ENCODE data around the gene APBA3. TPM values are rescaled to one million over a fixed set of nuclear protein-coding genes. Genes with fewer than 3 reads are reported as not detected.

The APBA3 gene
- total RNA-seq, 2 experiments from 2014 or later, result 45.8 to 50.0 TPM

DNA sequence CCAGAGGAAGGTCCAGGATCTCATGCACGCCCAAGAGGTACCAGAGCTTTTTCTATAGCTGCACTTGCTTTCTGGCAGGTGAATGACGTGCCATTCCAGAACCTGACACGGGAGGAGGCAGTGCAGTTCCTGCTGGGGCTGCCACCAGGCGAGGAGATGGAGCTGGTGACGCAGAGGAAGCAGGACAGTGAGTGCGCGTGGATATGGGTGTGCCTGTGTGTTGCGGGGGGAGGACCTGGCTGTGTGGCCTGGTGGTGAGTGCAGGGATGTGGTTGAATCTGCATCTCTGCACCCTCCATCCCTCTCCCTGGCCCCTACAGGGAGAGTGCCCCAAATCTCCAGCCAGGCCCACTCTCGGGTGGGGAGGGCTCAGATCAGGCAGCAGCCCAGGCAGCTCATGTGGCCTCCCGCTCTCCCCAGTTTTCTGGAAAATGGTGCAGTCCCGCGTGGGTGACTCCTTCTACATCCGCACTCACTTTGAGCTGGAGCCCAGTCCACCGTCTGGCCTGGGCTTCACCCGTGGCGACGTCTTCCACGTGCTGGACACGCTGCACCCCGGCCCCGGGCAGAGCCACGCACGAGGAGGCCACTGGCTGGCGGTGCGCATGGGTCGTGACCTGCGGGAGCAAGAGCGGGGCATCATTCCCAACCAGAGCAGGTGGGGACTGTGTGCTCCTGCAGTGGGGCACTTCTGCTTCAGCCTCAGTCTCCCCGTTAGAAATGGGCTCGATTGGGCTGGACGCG, 22.8 kb downstream of the APBA3 start:
- peaks cover 24% of the 10 kb centered on the region for H3K4me1 ChIP-seq (ENCODE audit: insufficient read depth, low read length)
- no peak for ATAC-seq (ENCODE audit: poor library complexity)
- no peak overlapping the region for H3K4me3 ChIP-seq (ENCODE audit: low read length)
- TF ChIP-seq, protein P1, sequence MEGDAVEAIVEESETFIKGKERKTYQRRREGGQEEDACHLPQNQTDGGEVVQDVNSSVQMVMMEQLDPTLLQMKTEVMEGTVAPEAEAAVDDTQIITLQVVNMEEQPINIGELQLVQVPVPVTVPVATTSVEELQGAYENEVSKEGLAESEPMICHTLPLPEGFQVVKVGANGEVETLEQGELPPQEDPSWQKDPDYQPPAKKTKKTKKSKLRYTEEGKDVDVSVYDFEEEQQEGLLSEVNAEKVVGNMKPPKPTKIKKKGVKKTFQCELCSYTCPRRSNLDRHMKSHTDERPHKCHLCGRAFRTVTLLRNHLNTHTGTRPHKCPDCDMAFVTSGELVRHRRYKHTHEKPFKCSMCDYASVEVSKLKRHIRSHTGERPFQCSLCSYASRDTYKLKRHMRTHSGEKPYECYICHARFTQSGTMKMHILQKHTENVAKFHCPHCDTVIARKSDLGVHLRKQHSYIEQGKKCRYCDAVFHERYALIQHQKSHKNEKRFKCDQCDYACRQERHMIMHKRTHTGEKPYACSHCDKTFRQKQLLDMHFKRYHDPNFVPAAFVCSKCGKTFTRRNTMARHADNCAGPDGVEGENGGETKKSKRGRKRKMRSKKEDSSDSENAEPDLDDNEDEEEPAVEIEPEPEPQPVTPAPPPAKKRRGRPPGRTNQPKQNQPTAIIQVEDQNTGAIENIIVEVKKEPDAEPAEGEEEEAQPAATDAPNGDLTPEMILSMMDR (IDR thresholded peaks at IDR 0.05), result no peak
- Mint-ChIP-seq H3K27me3 (no peaks in the 10 kb centered on the region), H3K9me3 (no peaks in the 10 kb centered on the region), H3K36me3 (ENCODE audit: low read depth) (peaks cover 22% of the 10 kb centered on the region), H3K4me3 (no peak overlapping the region), H3K27ac (peak overlapping the region; percentile 85), H3K4me1 (ENCODE audit: low read depth) (peaks cover 20% of the 10 kb centered on the region)
- intact Hi-C loops (cut with DNase I, micrococcal nuclease), result no loop called here
- no peaks in the 10 kb centered on the region for H3K27me3 ChIP-seq (ENCODE audit: control insufficient read depth in 1 of 2, insufficient read depth in 2 of 2, low read length in 2 of 2)
- H3K9me3 ChIP-seq (ENCODE audit: control insufficient read depth in 1 of 2, insufficient read depth in 1 of 2, low read length in 2 of 2), result no peaks in the 10 kb centered on the region
- no peak overlapping the region for H3K27ac ChIP-seq (ENCODE audit: low read depth in 1 of 2, low read length in 2 of 2)
- no peak for DNase-seq
- H3K36me3 ChIP-seq (ENCODE audit: insufficient read depth, low read length), result peaks cover 2% of the 10 kb centered on the region
- POLR2A ChIA-PET, result interaction anchor here (0.6 to 1.9 kb wide), 7 partner anchors 11 to 74 kb away, joined by 3 to 27 read pairs (median 5); partner anchors contain the start of gene MRPL54
- CTCF ChIA-PET, result no interaction called here

DNA sequence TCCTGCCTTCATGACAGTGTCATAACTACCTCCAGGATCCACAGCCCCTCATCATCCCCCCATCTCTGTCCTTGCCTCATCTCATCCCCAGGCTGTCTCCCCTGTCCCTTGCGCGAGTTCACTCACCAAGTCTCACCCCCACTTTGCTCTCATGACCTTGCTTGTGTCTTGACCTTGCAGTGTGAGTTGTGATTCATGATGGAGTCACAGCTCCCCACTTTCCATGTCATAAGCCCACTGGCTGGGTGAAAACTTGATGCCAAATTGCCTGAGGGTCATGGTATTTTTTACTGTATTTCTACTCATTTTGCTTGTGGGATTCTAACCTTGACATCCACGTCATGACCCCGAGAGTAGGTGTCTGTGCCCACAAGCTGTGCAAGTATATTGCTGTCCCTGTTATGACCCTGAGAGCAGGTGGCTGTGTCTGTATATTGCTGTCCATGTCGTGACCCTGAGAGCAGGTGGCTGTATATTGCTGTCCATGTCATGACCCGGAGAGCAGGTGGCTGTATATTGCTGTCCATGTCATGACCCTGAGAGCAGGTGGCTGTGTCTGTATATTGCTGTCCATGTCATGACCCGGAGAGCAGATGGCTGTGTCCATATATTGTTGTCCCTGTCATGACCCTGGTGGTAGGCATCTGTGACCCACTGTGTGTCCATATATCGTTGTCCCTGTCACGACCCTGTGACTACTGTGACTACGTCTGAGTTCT, 23.8 kb downstream of the APBA3 start:
- no peak overlapping the region for H3K27ac ChIP-seq (ENCODE audit: low read depth in 1 of 2, low read length in 2 of 2)
- POLR2A ChIA-PET, result no interaction called here
- H3K36me3 Mint-ChIP-seq (ENCODE audit: low read depth), result peaks cover 28% of the 10 kb centered on the region
- H3K4me1 Mint-ChIP-seq (ENCODE audit: low read depth), result peaks cover 20% of the 10 kb centered on the region
- H3K36me3 ChIP-seq (ENCODE audit: insufficient read depth, low read length), result peaks cover 5% of the 10 kb centered on the region
- H3K27ac Mint-ChIP-seq, result no peak overlapping the region
- intact Hi-C loops (cut with DNase I, micrococcal nuclease), result no loop called here
- no peaks in the 10 kb centered on the region for H3K27me3 ChIP-seq (ENCODE audit: control insufficient read depth in 1 of 2, insufficient read depth in 2 of 2, low read length in 2 of 2)
- H3K9me3 Mint-ChIP-seq, result no peaks in the 10 kb centered on the region
- H3K27me3 Mint-ChIP-seq, result no peaks in the 10 kb centered on the region
- CTCF ChIA-PET, result no interaction called here
- H3K4me1 ChIP-seq (ENCODE audit: insufficient read depth, low read length), result peaks cover 24% of the 10 kb centered on the region
- ATAC-seq (ENCODE audit: poor library complexity) (no peak), DNase-seq (no peak)
- TF ChIP-seq, protein P1 (IDR thresholded peaks at IDR 0.05), result no peak
- no peak overlapping the region for H3K4me3 ChIP-seq (ENCODE audit: low read length)
- no peak overlapping the region for H3K4me3 Mint-ChIP-seq
- no peaks in the 10 kb centered on the region for H3K9me3 ChIP-seq (ENCODE audit: control insufficient read depth in 1 of 2, insufficient read depth in 1 of 2, low read length in 2 of 2)

DNA sequence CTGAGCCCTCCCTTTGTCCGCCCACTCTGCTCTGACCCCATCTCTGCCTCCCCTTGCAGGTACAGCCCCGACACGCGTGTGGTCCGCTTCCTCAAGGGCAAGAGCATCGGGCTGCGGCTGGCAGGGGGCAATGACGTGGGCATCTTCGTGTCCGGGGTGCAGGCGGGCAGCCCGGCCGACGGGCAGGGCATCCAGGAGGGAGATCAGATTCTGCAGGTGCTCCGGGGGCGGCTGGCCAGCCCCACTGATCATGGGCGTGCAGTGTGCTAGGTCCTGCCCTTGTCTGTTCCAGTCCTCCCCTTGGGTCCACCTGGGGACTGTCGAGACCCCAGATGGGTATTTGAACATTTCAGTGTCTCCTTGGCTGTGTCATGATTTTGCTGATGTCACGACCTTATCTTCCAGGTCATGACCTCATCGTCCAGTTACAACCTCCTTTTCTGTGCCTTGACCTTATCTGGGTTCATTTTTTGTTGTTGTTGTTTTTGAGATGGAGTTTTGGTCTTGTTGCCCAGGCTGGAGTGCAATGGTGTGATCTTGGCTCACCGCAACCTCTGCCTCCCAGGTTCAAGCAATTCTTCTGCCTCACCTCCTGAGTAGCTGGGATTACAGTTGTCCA, 25.3 kb downstream of the APBA3 start:
- DNase-seq (no peak), ATAC-seq (ENCODE audit: poor library complexity) (no peak)
- no peak overlapping the region for H3K27ac Mint-ChIP-seq
- CTCF ChIA-PET, result no interaction called here
- TF ChIP-seq, protein P1 (IDR thresholded peaks at IDR 0.05), result no peak
- Histone ChIP-seq H3K27ac (ENCODE audit: low read depth in 1 of 2, low read length in 2 of 2) (no peak overlapping the region), H3K4me1 (ENCODE audit: insufficient read depth, low read length) (peaks cover 24% of the 10 kb centered on the region), H3K9me3 (ENCODE audit: control insufficient read depth in 1 of 2, insufficient read depth in 1 of 2, low read length in 2 of 2) (no peaks in the 10 kb centered on the region), H3K36me3 (ENCODE audit: insufficient read depth, low read length) (peaks cover 5% of the 10 kb centered on the region), H3K4me3 (ENCODE audit: low read length) (no peak overlapping the region), H3K27me3 (ENCODE audit: control insufficient read depth in 1 of 2, insufficient read depth in 2 of 2, low read length in 2 of 2) (no peaks in the 10 kb centered on the region)
- POLR2A ChIA-PET, result no interaction called here
- peaks cover 28% of the 10 kb centered on the region for H3K36me3 Mint-ChIP-seq (ENCODE audit: low read depth)
- no peaks in the 10 kb centered on the region for H3K27me3 Mint-ChIP-seq
- intact Hi-C loops (cut with DNase I, micrococcal nuclease), result no loop called here
- H3K4me3 Mint-ChIP-seq, result no peak overlapping the region
- H3K4me1 Mint-ChIP-seq (ENCODE audit: low read depth), result peaks cover 20% of the 10 kb centered on the region
- no peaks in the 10 kb centered on the region for H3K9me3 Mint-ChIP-seq
